HUES64 (cell line): ENCODE results near the gene MFAP4.

Experiments
- H3K27ac ChIP-seq: 2 replicates; pipeline ENCODE4 v1.7.0; 2013; ENCODE audit warnings: low read depth, low read length, inconsistent platforms
- H3K27me3 ChIP-seq: 2 replicates; pipeline ENCODE4 v1.6.1; 2013; ENCODE audit warnings: mild to moderate bottlenecking, low read length; ENCODE audit not compliant: insufficient read depth
- H3K36me3 ChIP-seq: 2 replicates; pipeline ENCODE4 v1.6.1; 2013; ENCODE audit warnings: mild to moderate bottlenecking, low read length; ENCODE audit not compliant: insufficient read depth
- H3K4me1 ChIP-seq: 2 replicates; pipeline ENCODE4 v1.6.1; 2013; ENCODE audit warnings: mild to moderate bottlenecking, low read length, moderate library complexity; ENCODE audit not compliant: insufficient read depth
- H3K4me3 ChIP-seq: 2 replicates; pipeline ENCODE4 v1.5.1; 2013; ENCODE audit warnings: mild to moderate bottlenecking, low read length, moderate library complexity
- H3K9ac ChIP-seq: 2 replicates; pipeline ENCODE4 v1.6.1; 2013; ENCODE audit warnings: mild to moderate bottlenecking, low read depth, low read length
- H3K9me3 ChIP-seq: 2 replicates; pipeline ENCODE4 v1.6.1; 2013; ENCODE audit warnings: low read depth, low read length; ENCODE audit not compliant: insufficient read depth
- WGBS: fragments of 150-250, 120-280 bp; methylation state at CpG from one replicate; pipeline ENCODE4 v1.1.7; 2013; ENCODE audit warnings: missing lambda C conversion rate; 5-methylcytosine and 5-hydroxymethylcytosine counted together

MFAP4 gene

GRCh38 chr17:19374136-19374535 lies 12.9 kb downstream of the MFAP4 start:
- Histone ChIP-seq H3K9ac (no peak overlapping the region), H3K27me3 (no peaks in the 10 kb centered on the region), H3K9me3 (no peaks in the 10 kb centered on the region), H3K36me3 (peaks cover under 1% of the 10 kb centered on the region; the same call in 1 of the 2 replicates), H3K4me3 (no peak overlapping the region), H3K4me1 (0 out of 2 replicates have a peak, but pooled peaks cover under 1% of the 10 kb centered on the region), H3K27ac (no peak overlapping the region)
- 96% methylated on average over 4 of the region's 5 CpGs for WGBS

DNA sequence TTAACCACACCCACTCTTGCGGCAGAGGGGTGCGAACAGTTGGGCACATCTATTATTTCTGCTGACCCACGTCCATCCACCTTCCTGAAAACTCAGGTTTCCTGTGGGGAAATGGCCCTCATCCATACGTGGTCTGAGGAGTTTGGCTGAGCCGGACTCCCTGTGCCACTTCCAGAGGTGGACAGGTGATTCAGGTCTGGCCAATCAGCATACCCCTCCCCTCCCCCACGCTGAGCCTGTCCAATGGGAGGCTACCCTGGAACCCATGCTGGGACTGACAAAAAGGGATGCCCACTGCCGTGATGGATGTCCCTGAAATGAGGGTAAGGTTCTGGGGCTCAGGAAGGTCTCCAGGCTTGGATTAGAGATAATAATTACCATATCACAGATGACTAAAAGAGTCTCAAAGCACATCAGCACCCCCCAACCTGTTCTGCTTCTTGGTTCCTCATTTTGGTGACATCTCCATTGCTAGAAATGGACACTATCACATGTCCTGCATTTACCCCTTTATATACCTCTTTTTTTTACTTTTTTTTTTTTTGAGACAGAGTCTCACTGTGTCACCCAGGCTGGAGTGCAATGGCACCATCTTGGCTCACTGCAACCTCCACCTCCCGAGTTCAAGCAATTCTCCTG lies 14.0 kb downstream of the MFAP4 start:
- Histone ChIP-seq H3K27me3 (no peaks in the 10 kb centered on the region), H3K4me3 (no peak overlapping the region), H3K9me3 (no peaks in the 10 kb centered on the region), H3K27ac (no peak overlapping the region), H3K4me1 (no peaks in the 10 kb centered on the region), H3K9ac (no peak overlapping the region), H3K36me3 (no peaks in the 10 kb centered on the region; the same call in 1 of the 2 replicates)
- 90% methylated on average over 8 of the region's 8 CpGs for WGBS

GRCh38 chr17:19372439-19372838 lies 14.6 kb downstream of the MFAP4 start:
- H3K36me3 ChIP-seq, result no peaks in the 10 kb centered on the region; the same call in 1 of the 2 replicates
- H3K27ac ChIP-seq, result no peak overlapping the region
- no peaks in the 10 kb centered on the region for H3K27me3 ChIP-seq
- no peak overlapping the region for H3K4me3 ChIP-seq
- no peaks in the 10 kb centered on the region for H3K4me1 ChIP-seq
- WGBS, result 93% methylated on average over 12 of the region's 12 CpGs
- H3K9me3 ChIP-seq, result no peaks in the 10 kb centered on the region
- no peak overlapping the region for H3K9ac ChIP-seq

DNA sequence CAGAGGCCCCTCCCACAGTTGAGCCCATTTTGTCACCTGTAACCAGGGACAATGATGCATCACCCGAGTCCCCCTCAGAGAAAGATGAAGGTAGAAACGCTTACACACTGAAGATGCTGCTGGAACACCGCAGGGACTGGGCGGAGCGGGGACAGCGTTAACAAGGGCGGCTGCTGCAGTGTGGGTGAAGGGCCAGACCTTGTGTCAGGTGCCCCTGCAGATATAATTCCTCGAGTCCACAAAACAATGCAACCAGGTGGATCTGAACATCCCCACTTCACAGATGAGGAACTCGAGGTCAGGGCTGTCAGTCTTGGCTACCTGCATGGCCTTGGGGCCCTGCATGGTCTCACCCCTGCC lies 15.0 kb downstream of the MFAP4 start:
- Histone ChIP-seq H3K9me3 (no peaks in the 10 kb centered on the region), H3K9ac (no peak overlapping the region), H3K27me3 (no peaks in the 10 kb centered on the region), H3K36me3 (no peaks in the 10 kb centered on the region; the same call in 1 of the 2 replicates), H3K27ac (no peak overlapping the region), H3K4me3 (no peak overlapping the region), H3K4me1 (no peaks in the 10 kb centered on the region)
- WGBS, result 92% methylated on average over 9 of the region's 9 CpGs

DNA sequence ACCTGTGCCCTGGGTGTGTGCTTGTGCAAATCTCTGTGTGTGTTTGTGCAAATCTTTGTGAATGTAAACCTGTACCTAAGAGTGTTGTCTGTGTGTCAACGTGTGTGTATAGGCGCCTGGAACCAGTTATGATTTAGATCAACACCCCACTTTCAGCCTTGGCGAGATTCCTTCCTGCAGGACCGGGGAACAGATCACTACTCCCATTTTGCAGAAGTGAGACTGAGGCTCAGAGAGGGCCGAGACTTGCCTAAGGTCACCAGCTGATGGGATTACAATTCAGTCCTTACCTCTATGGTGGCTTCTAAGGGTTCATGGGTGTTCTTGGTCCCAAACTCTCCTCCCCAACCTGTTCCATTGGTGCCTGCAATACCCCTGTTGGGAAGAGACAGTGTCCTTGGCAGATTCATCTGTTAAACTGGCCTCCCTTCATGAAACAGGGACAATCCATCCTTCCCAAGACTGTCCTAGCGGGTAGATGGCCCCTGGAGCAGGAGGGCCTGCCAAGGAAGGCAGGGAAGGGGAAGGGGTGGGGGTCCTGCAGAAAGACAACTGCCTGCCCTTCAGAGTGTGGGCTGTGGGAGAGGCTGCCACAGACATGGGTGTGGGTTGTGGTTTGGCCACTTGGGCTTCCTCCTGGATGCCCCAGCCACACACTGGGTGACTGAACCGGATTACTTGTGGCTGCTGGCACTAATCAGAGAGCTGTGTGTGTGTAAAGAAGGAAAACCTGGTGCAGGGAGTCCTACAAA lies 15.6 kb downstream of the MFAP4 start:
- Histone ChIP-seq H3K27ac (no peak overlapping the region), H3K9ac (no peak overlapping the region), H3K4me1 (no peaks in the 10 kb centered on the region), H3K4me3 (no peak overlapping the region), H3K36me3 (no peaks in the 10 kb centered on the region; the same call in 1 of the 2 replicates), H3K27me3 (no peaks in the 10 kb centered on the region), H3K9me3 (no peaks in the 10 kb centered on the region)
- WGBS, result 94% methylated on average over 7 of the region's 7 CpGs

DNA sequence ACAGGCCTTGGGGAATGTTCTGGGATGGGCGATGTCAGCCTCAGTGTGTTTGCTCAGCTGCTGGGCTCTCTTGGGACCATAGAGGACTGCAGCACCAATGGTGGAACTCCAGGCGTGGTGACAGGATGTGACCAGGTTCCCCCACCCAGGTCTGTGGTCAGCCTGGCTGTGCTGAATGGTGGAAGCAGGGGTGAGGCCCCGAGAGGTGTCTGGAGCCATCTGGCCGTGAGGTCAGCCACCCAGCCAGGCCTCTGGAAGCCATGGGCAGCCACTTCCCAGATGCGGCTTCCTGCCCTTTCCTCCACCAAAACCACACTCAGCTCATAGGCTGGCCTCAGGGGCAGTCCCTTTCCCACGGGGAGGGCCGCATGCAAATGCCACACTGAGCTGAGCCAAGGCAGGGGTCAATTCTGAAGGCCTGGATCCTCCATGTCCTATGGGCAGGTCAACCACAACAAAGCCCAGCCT lies 16.5 kb downstream of the MFAP4 start:
- H3K9me3 ChIP-seq, result no peaks in the 10 kb centered on the region

DNA sequence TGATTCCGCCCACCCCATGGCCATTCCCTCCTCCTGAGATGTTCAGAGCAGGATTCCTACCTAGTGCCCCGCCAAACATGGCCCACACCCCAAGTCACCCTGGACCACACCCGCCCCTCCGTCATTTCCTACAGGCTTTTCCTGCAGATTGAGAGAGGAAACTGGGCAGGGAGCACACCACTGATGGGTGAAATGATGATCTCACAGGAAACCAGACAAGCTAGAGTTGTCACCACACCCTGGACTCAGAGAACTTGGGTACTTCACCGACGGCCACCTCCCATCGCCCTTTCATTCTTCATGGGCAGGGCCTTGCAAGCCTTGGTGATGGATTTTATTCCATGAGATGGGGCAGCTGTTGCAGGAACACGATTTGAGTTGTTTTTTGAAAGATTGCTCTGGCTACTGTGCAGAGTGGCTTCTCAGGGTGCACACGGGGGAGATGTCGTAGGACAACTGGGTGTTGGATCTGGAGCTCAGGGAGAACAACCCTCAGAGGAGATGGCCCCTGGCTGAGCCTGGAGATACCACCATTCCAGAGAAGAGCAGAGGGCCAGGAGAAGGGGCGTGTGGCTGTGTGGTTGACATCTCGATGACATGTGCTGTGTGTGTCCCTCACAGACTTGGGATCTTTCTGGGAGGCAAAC lies 17.0 kb downstream of the MFAP4 start:
- Histone ChIP-seq H3K4me3 (no peak overlapping the region), H3K27me3 (no peaks in the 10 kb centered on the region), H3K9ac (no peak overlapping the region), H3K4me1 (no peaks in the 10 kb centered on the region), H3K9me3 (no peaks in the 10 kb centered on the region), H3K27ac (no peak overlapping the region), H3K36me3 (no peaks in the 10 kb centered on the region; the same call in 1 of the 2 replicates)
- WGBS, result 93% methylated on average over 12 of the region's 12 CpGs

More for the DNA sequence above, 16.5 kb downstream of the MFAP4 start:
- Histone ChIP-seq H3K27me3 (no peaks in the 10 kb centered on the region), H3K4me1 (no peaks in the 10 kb centered on the region), H3K4me3 (no peak overlapping the region), H3K36me3 (no peaks in the 10 kb centered on the region; the same call in 1 of the 2 replicates), H3K9ac (no peak overlapping the region), H3K27ac (no peak overlapping the region)
- WGBS, result 87% methylated on average over 7 of the region's 7 CpGs

DNA sequence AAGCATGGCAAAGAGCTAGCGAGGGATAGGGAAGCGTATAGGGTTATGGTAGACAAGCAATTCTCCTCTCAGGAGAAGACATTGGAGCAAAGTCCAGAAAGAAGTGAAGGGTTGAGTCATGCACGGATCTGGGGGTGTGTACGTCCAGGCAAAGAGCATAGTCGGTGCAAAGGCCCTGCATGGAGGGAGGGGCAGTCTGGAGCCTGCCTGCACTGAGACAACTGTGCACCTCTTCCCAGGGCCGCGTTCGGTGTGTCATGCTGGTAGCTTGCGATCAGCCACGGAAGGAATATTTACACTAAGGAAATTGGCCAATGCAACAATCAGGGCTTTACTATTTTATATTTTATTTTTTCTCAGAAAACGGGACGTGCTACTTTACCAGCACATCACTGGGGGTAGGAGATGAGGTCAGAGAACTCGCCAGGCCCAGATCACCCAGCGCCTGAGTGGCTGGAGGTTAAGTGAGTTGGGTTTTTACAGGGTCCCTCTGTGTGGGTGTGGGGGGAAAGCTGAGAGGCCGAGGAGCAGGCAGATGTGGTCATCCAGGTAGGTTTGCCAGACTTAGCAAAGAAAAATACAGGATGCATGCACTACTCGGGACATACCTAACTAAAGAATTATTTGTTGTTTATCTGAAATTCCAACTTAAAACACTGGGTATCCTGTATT lies 17.7 kb downstream of the MFAP4 start:
- Histone ChIP-seq H3K4me3 (no peak overlapping the region), H3K36me3 (no peaks in the 10 kb centered on the region), H3K9ac (no peak overlapping the region), H3K4me1 (no peaks in the 10 kb centered on the region), H3K27ac (no peak overlapping the region), H3K27me3 (no peaks in the 10 kb centered on the region), H3K9me3 (no peaks in the 10 kb centered on the region)
- WGBS, result 94% methylated on average over 16 of the region's 16 CpGs

DNA sequence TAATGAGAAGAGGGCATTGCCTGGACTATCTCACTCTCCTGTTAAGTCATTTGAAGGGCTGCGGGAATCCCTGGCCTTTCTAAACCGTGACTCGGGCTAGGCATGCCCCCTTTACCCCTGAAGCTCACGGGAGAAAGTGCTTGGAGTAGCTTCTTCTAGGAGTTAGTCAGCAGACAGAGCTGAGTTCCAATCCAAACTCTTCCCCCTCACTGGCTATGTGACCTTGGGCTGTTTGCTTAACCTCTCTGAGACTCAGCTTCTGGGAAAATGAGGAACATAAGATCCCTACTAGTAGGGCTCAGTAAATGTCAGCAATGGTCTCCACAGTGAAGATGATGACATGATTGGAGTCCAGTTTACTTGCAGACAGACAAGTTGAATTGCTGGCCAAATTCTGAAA lies 18.8 kb downstream of the MFAP4 start:
- Histone ChIP-seq H3K27ac (no peak overlapping the region), H3K9me3 (no peaks in the 10 kb centered on the region), H3K27me3 (no peaks in the 10 kb centered on the region), H3K4me3 (no peak overlapping the region), H3K9ac (no peak overlapping the region; the same call in 1 of the 2 replicates), H3K4me1 (no peaks in the 10 kb centered on the region), H3K36me3 (no peaks in the 10 kb centered on the region)
- 88% methylated on average over 4 of the region's 4 CpGs for WGBS

- no peaks in the 10 kb centered on the region for H3K9me3 ChIP-seq
- WGBS, result 91% methylated on average over 5 of the region's 5 CpGs
- H3K4me3 ChIP-seq, result no peak overlapping the region
- H3K27ac ChIP-seq, result no peak overlapping the region
- H3K9ac ChIP-seq, result no peak overlapping the region
- no peaks in the 10 kb centered on the region for H3K4me1 ChIP-seq
- no peaks in the 10 kb centered on the region for H3K36me3 ChIP-seq
- no peaks in the 10 kb centered on the region for H3K27me3 ChIP-seq
Observed at GRCh38 chr17:19366637-19366972, 20.4 kb downstream of the MFAP4 start.
